Measurements from ENCODE around the gene SUMF1. TPM values are rescaled to one million over a fixed set of nuclear protein-coding genes. Genes with fewer than 3 reads are reported as not detected.

The SUMF1 gene
- total RNA-seq, 1 experiment from 2014 or later = 26.6 TPM

GRCh38 chr3:4373669-4374068 is 93.4 kb downstream of the SUMF1 start:
- Histone ChIP-seq H3K27ac (ENCODE audit: low read depth, low read length) (no peak overlapping the region), H3K36me3 (ENCODE audit: control insufficient read depth in 1 of 2, insufficient read depth in 2 of 2, low read length in 2 of 2) (no peaks in the 10 kb centered on the region), H3K4me1 (ENCODE audit: control insufficient read depth in 1 of 2, insufficient read depth in 2 of 2, low read length in 2 of 2) (no peaks in the 10 kb centered on the region), H4K20me1 (ENCODE audit: insufficient read depth) (no peaks in the 10 kb centered on the region), H3K79me2 (ENCODE audit: insufficient read depth, low read length) (no peaks in the 10 kb centered on the region), H3K27me3 (ENCODE audit: insufficient read depth, low read length) (no peaks in the 10 kb centered on the region), H2AFZ (ENCODE audit: low read depth, low read length, poor library complexity, severe bottlenecking) (no peak overlapping the region), H3K4me2 (ENCODE audit: low read length) (no peak overlapping the region), H3K9me2 (ENCODE audit: insufficient read depth) (no peaks in the 10 kb centered on the region), H3K9me3 (ENCODE audit: control insufficient read depth in 1 of 2, insufficient read depth in 1 of 2, low read depth in 1 of 2, low read length in 2 of 2) (no peaks in the 10 kb centered on the region), H3K9ac (ENCODE audit: low read length) (no peak overlapping the region), H3K4me3 (replicated peaks in 1 of 2; ENCODE audit: low read depth in 1 of 2, low read length in 2 of 2) (no peak overlapping the region)
- ChIA-PET POLR2A (no interaction called here), CTCF (no interaction called here), RAD21 (ENCODE audit: low non-redundant PET in 1 of 2, low total read pairs in 2 of 2, uncharacterized antibody in 2 of 2, unreplicated experiment in 2 of 2) (no interaction called here)
- no TSS peak for BruUV-seq (replicated peaks)
- TF ChIP-seq SP1 (IDR thresholded peaks at IDR 0.05; ENCODE audit: low read depth) = no peak
- no peak for TF ChIP-seq ZBTB33 (IDR thresholded peaks at IDR 0.05; ENCODE audit: extremely low read depth, insufficient replicate concordance, low read length)
- no peak for TF ChIP-seq EGR1 (IDR thresholded peaks at IDR 0.05; ENCODE audit: low read depth)
- TF ChIP-seq EZH2phosphoT487 (IDR thresholded peaks at IDR 0.05; ENCODE audit: borderline replicate concordance) = no peak
- no peak for TF ChIP-seq ATF3 (IDR thresholded peaks at IDR 0.05)
- TF ChIP-seq POLR2A (IDR thresholded peaks at IDR 0.05; ENCODE audit: borderline replicate concordance, extremely low read depth, insufficient read depth, insufficient read length) = no peak
- TF ChIP-seq ELF1 (IDR thresholded peaks at IDR 0.05; ENCODE audit: borderline replicate concordance, low read depth) = no peak
- TF ChIP-seq CTCF (IDR thresholded peaks at IDR 0.05 in 2 of 3, conservative IDR thresholded peaks at IDR 0.05 in 1 of 3; ENCODE audit: borderline replicate concordance in 1 of 3, insufficient read depth in 1 of 3, low read depth in 2 of 3, low read length in 2 of 3) = no peak
- no peak for TF ChIP-seq ZFX (IDR thresholded peaks at IDR 0.05)
- no peak for TF ChIP-seq CBX3 (IDR thresholded peaks at IDR 0.05; ENCODE audit: low read depth)
- TF ChIP-seq FOSL1 (IDR thresholded peaks at IDR 0.05; ENCODE audit: low read depth) = no peak
- TF ChIP-seq SRF (IDR thresholded peaks at IDR 0.05; ENCODE audit: low read depth) = no peak
- intact Hi-C loops (cut with micrococcal nuclease) = no loop called here
- DNase-seq (ENCODE audit: low read depth, low spot score) (no peak), ATAC-seq (no peak)
